PC-9 (cell line): ENCODE data around the gene GATA2. TPM values are rescaled to one million over a fixed set of nuclear protein-coding genes. Genes with fewer than 3 reads are reported as not detected.

Experiments
- BruUV-seq: library from RNA; stranded (reverse); fragments of 400-500 nt; replicated peaks from 2 replicates; lab custom pipeline; 2021; lab: Mats Ljungman, UMichigan
- CTCF ChIA-PET: fragments of 300-600 bp; sonication (Branson Sonifier 250); formaldehyde crosslinking; loops from one replicate; lab custom pipeline; 2022; ENCODE audit warnings: antibody characterized with exemption; lab: Charles Lee
- POLR2A ChIA-PET: fragments of 300-600 bp; sonication (Branson Sonifier 250); formaldehyde crosslinking; loops from one replicate; lab custom pipeline; 2022; ENCODE audit warnings: antibody characterized with exemption; ENCODE audit not compliant: unreplicated experiment; lab: Charles Lee
- DNase-seq, 2 experiments: peaks; one replicate each; pipeline versions ENCODE4 v3.0.0 to v3.0.0-alpha.2; 2015 to 2022; ENCODE audit warnings: mixed read lengths in 1 of 2
- H2AFZ ChIP-seq: fragments of 200-600 bp; sonication (generic); 2 replicates; pipeline ENCODE4 v1.8.1; 2017; ENCODE audit warnings: antibody characterized with exemption
- H3F3A ChIP-seq: fragments of 200-600 bp; sonication (generic); 2 replicates; pipeline ENCODE4 v1.8.1; 2017; ENCODE audit warnings: antibody characterized with exemption, mild to moderate bottlenecking, low read depth; ENCODE audit not compliant: insufficient read depth
- H3K27ac ChIP-seq: fragments of 200-600 bp; sonication (generic); 2 replicates; pipeline ENCODE4 v1.6.1; 2016; ENCODE audit warnings: mixed run types
- H3K27me3 ChIP-seq: fragments of 200-600 bp; sonication (generic); 2 replicates; pipeline ENCODE4 v1.6.1; 2016; ENCODE audit warnings: low read depth, mixed run types; ENCODE audit not compliant: insufficient read depth
- H3K36me3 ChIP-seq: fragments of 200-600 bp; sonication (generic); 2 replicates; pipeline ENCODE4 v1.6.1; 2016; ENCODE audit warnings: low read depth, mixed run types
- H3K4me1 ChIP-seq: fragments of 200-600 bp; sonication (generic); replicated peaks from 2 replicates; pipeline ENCODE4 v1.6.1; 2016; ENCODE audit warnings: mixed run types; ENCODE audit not compliant: insufficient read depth
- H3K4me2 ChIP-seq: fragments of 200-600 bp; sonication (generic); 2 replicates; pipeline ENCODE4 v1.6.1; 2017; ENCODE audit warnings: mixed run types
- H3K4me3 ChIP-seq: fragments of 200-600 bp; sonication (generic); 2 replicates; pipeline ENCODE4 v1.6.1; 2016; ENCODE audit warnings: mixed run types
- H3K79me2 ChIP-seq: fragments of 200-600 bp; sonication (generic); 2 replicates; pipeline ENCODE4 v1.6.1; 2017; ENCODE audit warnings: low read depth, mixed run types
- H3K9me2 ChIP-seq: fragments of 200-600 bp; sonication (generic); 2 replicates; pipeline ENCODE4 v1.8.1; 2017; ENCODE audit warnings: mild to moderate bottlenecking; ENCODE audit not compliant: insufficient read depth
- H3K9me3 ChIP-seq: fragments of 200-600 bp; sonication (generic); 2 replicates; pipeline ENCODE4 v1.8.1; 2016; ENCODE audit warnings: low read depth; ENCODE audit not compliant: insufficient read depth
- H4K20me1 ChIP-seq: fragments of 200-600 bp; sonication (generic); 2 replicates; pipeline ENCODE4 v1.8.1; 2017; ENCODE audit not compliant: insufficient read depth
- CTCF ChIP-seq: fragments of 200-600 bp; sonication (generic); conservative IDR thresholded peaks from 2 replicates; pipeline ENCODE4 v1.6.1; 2017; ENCODE audit warnings: mixed run types, antibody characterized with exemption, mild to moderate bottlenecking, moderate library complexity
- EZH2 ChIP-seq: fragments of 200-600 bp; sonication (generic); IDR thresholded peaks from 2 replicates; pipeline ENCODE4 v1.8.0; 2017; ENCODE audit warnings: antibody characterized with exemption, low read depth
- intact Hi-C: fragments of 100-400 bp; cut with micrococcal nuclease; formaldehyde crosslinking; loops from one replicate; pipeline ENCODE4 v1.10.0; 2022; ENCODE audit not compliant: unreplicated experiment
- total RNA-seq: library from RNA; stranded (reverse); gene quantifications from 2 replicates; pipeline ENCODE4 v1.2.3, GENCODE V29; 2021

GATA2 gene
- total RNA-seq, 1 experiment from 2014 or later = 29.0 TPM

DNA sequence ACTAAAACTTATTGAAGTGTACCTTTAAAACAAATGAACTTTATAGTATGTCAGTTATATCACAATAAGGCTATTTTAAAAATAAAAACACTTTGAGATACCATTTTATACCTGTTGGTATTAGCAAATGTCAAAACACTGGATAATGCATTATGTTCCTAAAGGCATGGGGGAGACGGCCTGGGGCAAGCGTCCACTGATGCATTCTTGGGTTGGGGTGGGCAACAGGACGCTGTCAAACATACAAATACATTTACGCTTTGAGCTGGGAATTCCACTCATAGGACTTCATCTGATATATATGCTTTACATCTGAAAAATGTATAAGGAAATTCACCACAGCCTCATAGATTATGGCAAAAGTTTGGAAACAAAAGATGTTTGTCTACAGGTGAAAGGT is 7.6 kb upstream of the GATA2 start:
- POLR2A ChIA-PET = no interaction called here
- intact Hi-C loops = no loop called here
- Histone ChIP-seq H3K79me2 (no peaks in the 10 kb centered on the region), H4K20me1 (no peaks in the 10 kb centered on the region), H3K27me3 (no peaks in the 10 kb centered on the region), H3K9me3 (no peaks in the 10 kb centered on the region), H3K4me3 (no peak overlapping the region), H3K9me2 (no peaks in the 10 kb centered on the region), H2AFZ (no peak overlapping the region), H3K27ac (no peak overlapping the region), H3K4me1 (peaks cover 13% of the 10 kb centered on the region), H3K4me2 (no peak overlapping the region), H3K36me3 (0 out of 2 replicates have a peak, but pooled peaks cover 3% of the 10 kb centered on the region), H3F3A (peaks cover 3% of the 10 kb centered on the region; the same call in 1 of the 2 replicates)
- no TSS peak for BruUV-seq
- TF ChIP-seq CTCF = no peak
- no peak for TF ChIP-seq EZH2
- no peak for DNase-seq
- CTCF ChIA-PET = no interaction called here

GRCh38 chr3:128499724-128500275 is 6.8 kb upstream of the GATA2 start:
- H4K20me1 ChIP-seq = no peaks in the 10 kb centered on the region
- H3K9me2 ChIP-seq = no peaks in the 10 kb centered on the region
- no peaks in the 10 kb centered on the region for H3K9me3 ChIP-seq
- no peaks in the 10 kb centered on the region for H3F3A ChIP-seq
- no peak for DNase-seq
- no peak overlapping the region for H3K4me3 ChIP-seq
- CTCF ChIA-PET = interaction anchor here (1.0 kb wide), 1 partner anchor 10 kb away, joined by 3 read pairs; no protein-coding TSS in a partner anchor
- TF ChIP-seq CTCF (no peak), EZH2 (no peak)
- POLR2A ChIA-PET = no interaction called here
- H3K4me1 ChIP-seq = peaks cover 6% of the 10 kb centered on the region
- H3K79me2 ChIP-seq = no peaks in the 10 kb centered on the region
- 0 out of 2 replicates have a peak, but pooled peaks cover 3% of the 10 kb centered on the region for H3K36me3 ChIP-seq
- H3K4me2 ChIP-seq = no peak overlapping the region
- no peaks in the 10 kb centered on the region for H3K27me3 ChIP-seq
- H3K27ac ChIP-seq = no peak overlapping the region
- H2AFZ ChIP-seq = no peak overlapping the region
- no TSS peak for BruUV-seq
- intact Hi-C loops = no loop called here

GRCh38 chr3:128498901-128499530 is 6.0 kb upstream of the GATA2 start:
- POLR2A ChIA-PET = no interaction called here
- intact Hi-C loops = loop anchor here (1.0 kb wide), 1 partner anchor 404 kb away; no protein-coding TSS in a partner anchor
- Histone ChIP-seq H3F3A (no peaks in the 10 kb centered on the region; the same call in 1 of the 2 replicates), H3K27me3 (no peaks in the 10 kb centered on the region), H4K20me1 (no peaks in the 10 kb centered on the region; the same call in 1 of the 2 replicates), H3K9me3 (no peaks in the 10 kb centered on the region), H3K9me2 (no peaks in the 10 kb centered on the region), H2AFZ (no peak overlapping the region), H3K36me3 (0 out of 2 replicates have a peak, but pooled peaks cover 3% of the 10 kb centered on the region), H3K4me3 (no peak overlapping the region), H3K79me2 (no peaks in the 10 kb centered on the region), H3K4me1 (no peaks in the 10 kb centered on the region), H3K27ac (no peak overlapping the region), H3K4me2 (no peak overlapping the region)
- TF ChIP-seq CTCF = no peak
- no peak for TF ChIP-seq EZH2
- BruUV-seq = no TSS peak
- DNase-seq = no peak
- CTCF ChIA-PET = interaction anchor here (1.0 kb wide), 1 partner anchor 9 kb away, joined by 3 read pairs; no protein-coding TSS in a partner anchor
